K562 (cell line): Measurements from ENCODE around the gene CABP4.

Experiments used
- COPS2 ChIP-seq: fragments of 450-650 bp; conservative IDR thresholded peaks from 2 replicates; pipeline ENCODE4 v1.6.1; 2016; ENCODE audit warnings: mild to moderate bottlenecking, moderate library complexity
- HDAC2 ChIP-seq: fragments of 450-650 bp; IDR thresholded peaks from 2 replicates; pipeline ENCODE4 v1.6.1; 2016; ENCODE audit warnings: mild to moderate bottlenecking
- NFYB ChIP-seq: IDR thresholded peaks from 2 replicates; pipeline ENCODE4 v1.6.1; 2011; ENCODE audit warnings: mild to moderate bottlenecking, moderate library complexity; ENCODE audit not compliant: insufficient read length; ENCODE audit errors: extremely low read depth
- SETDB1 ChIP-seq: IDR thresholded peaks from one replicate; pipeline ENCODE4 v1.6.1; 2012; ENCODE audit warnings: low read length, control low read depth, inconsistent platforms
- SRSF7 ChIP-seq: fragments of 200-400 bp; formaldehyde crosslinking; optimal IDR thresholded peaks from 2 replicates; pipeline ENCODE3; 2017; ENCODE audit warnings: mild to moderate bottlenecking, low read depth, low read length
- TARDBP ChIP-seq: fragments of 450-650 bp; IDR thresholded peaks from 2 replicates; pipeline ENCODE4 v1.6.1; 2016
- ZNF282 ChIP-seq: sonication (generic); formaldehyde crosslinking; IDR thresholded peaks from 2 replicates; pipeline ENCODE4 v1.8.1; 2023; ENCODE audit warnings: missing genetic modification reagents
- TF ChIP-seq, protein P1 (sequence below): fragments of 250-450 bp; sonication (Bioruptor Pico); IDR thresholded peaks from 2 replicates; pipeline ENCODE4 v1.5.0; 2020; ENCODE audit warnings: mild to moderate bottlenecking
- TF ChIP-seq, protein P2 (sequence below): fragments of 250-450 bp; sonication (Bioruptor Pico); IDR thresholded peaks from 2 replicates; pipeline ENCODE4 v1.4.0; 2020
- TF ChIP-seq, protein P3 (sequence below): fragments of 450-650 bp; formaldehyde crosslinking; IDR thresholded peaks from 2 replicates; pipeline ENCODE4 v1.4.0; 2020; ENCODE audit warnings: mild to moderate bottlenecking, moderate library complexity
- TF ChIP-seq, protein P4 (sequence below): IDR thresholded peaks from 3 replicates; pipeline ENCODE4 v1.6.1; 2011; ENCODE audit warnings: borderline replicate concordance, mild to moderate bottlenecking, moderate library complexity; ENCODE audit not compliant: insufficient read length; ENCODE audit errors: extremely low read depth
- TF ChIP-seq, protein P5 (sequence below): sonication (generic); formaldehyde crosslinking; IDR thresholded peaks from 2 replicates; pipeline ENCODE4 v1.9.0; 2022; ENCODE audit warnings: mild to moderate bottlenecking, missing genetic modification reagents
- TF ChIP-seq, protein P6 (sequence below): sonication (generic); formaldehyde crosslinking; IDR thresholded peaks from 2 replicates; pipeline ENCODE4 v1.8.0; 2023; ENCODE audit warnings: missing genetic modification reagents, mild to moderate bottlenecking, borderline replicate concordance

DNA sequence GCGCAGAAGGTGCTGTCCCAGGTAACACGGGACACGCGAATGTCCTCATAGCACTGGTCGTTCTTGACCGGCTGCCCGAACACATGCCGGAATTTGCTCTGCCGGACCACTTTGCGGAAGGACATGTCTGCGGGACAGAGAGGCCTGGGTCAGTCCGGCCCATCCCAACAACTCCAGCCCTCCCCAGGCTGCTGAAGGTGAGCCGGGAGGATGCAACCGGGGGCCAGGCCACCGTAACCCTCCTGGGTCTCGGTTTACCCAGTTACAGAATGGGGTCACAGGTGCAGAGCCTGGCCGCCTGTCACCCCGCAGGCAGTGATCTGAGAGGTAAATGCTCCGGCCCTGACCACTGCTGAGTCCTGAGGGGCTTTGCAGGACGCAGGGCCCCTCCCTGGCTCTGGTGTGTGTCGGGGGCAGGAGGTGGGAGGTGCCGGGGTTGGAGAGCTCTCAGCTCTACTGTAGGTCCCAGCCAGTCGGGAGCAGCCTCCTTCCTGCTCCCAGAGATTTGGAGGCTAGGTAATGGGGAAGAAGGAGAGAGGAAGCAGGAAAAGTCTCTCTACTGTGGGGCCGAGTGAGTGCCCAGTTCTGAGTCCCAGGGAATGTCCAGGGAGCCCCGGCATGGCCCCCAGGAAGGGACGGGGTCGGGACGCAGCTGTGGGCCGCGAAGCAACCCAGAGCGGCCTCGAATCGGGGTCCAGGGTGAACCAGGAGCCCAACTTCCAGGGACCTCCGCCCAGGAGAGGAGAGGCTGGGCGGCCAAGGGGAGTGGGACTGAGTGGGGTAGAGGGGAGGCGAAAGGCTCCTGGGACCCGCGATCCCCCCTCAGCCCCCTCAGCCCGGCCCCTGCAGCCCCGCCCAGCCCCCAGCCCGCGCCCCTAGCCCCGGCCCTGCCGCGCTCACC lies 12.4 kb upstream of the CABP4 start:
- TF ChIP-seq COPS2 (no peak), ZNF282 (CRISPR knock-in tag) (no peak), SETDB1 (no peak), NFYB (no peak), TARDBP (no peak), SRSF7 (no peak), HDAC2 (no peak)
- TF ChIP-seq, protein P1, sequence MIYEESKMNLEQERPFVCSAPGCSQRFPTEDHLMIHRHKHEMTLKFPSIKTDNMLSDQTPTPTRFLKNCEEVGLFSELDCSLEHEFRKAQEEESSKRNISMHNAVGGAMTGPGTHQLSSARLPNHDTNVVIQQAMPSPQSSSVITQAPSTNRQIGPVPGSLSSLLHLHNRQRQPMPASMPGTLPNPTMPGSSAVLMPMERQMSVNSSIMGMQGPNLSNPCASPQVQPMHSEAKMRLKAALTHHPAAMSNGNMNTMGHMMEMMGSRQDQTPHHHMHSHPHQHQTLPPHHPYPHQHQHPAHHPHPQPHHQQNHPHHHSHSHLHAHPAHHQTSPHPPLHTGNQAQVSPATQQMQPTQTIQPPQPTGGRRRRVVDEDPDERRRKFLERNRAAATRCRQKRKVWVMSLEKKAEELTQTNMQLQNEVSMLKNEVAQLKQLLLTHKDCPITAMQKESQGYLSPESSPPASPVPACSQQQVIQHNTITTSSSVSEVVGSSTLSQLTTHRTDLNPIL (CRISPR knock-in tag), result no peak
- TF ChIP-seq, protein P2, sequence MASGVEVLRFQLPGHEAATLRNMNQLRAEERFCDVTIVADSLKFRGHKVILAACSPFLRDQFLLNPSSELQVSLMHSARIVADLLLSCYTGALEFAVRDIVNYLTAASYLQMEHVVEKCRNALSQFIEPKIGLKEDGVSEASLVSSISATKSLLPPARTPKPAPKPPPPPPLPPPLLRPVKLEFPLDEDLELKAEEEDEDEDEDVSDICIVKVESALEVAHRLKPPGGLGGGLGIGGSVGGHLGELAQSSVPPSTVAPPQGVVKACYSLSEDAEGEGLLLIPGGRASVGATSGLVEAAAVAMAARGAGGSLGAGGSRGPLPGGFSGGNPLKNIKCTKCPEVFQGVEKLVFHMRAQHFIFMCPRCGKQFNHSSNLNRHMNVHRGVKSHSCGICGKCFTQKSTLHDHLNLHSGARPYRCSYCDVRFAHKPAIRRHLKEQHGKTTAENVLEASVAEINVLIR (CRISPR knock-in tag), result no peak
- TF ChIP-seq, protein P3, sequence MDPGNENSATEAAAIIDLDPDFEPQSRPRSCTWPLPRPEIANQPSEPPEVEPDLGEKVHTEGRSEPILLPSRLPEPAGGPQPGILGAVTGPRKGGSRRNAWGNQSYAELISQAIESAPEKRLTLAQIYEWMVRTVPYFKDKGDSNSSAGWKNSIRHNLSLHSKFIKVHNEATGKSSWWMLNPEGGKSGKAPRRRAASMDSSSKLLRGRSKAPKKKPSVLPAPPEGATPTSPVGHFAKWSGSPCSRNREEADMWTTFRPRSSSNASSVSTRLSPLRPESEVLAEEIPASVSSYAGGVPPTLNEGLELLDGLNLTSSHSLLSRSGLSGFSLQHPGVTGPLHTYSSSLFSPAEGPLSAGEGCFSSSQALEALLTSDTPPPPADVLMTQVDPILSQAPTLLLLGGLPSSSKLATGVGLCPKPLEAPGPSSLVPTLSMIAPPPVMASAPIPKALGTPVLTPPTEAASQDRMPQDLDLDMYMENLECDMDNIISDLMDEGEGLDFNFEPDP (CRISPR knock-in tag), result no peak
- TF ChIP-seq, protein P4, sequence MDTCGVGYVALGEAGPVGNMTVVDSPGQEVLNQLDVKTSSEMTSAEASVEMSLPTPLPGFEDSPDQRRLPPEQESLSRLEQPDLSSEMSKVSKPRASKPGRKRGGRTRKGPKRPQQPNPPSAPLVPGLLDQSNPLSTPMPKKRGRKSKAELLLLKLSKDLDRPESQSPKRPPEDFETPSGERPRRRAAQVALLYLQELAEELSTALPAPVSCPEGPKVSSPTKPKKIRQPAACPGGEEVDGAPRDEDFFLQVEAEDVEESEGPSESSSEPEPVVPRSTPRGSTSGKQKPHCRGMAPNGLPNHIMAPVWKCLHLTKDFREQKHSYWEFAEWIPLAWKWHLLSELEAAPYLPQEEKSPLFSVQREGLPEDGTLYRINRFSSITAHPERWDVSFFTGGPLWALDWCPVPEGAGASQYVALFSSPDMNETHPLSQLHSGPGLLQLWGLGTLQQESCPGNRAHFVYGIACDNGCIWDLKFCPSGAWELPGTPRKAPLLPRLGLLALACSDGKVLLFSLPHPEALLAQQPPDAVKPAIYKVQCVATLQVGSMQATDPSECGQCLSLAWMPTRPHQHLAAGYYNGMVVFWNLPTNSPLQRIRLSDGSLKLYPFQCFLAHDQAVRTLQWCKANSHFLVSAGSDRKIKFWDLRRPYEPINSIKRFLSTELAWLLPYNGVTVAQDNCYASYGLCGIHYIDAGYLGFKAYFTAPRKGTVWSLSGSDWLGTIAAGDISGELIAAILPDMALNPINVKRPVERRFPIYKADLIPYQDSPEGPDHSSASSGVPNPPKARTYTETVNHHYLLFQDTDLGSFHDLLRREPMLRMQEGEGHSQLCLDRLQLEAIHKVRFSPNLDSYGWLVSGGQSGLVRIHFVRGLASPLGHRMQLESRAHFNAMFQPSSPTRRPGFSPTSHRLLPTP, result no peak
- TF ChIP-seq, protein P5, sequence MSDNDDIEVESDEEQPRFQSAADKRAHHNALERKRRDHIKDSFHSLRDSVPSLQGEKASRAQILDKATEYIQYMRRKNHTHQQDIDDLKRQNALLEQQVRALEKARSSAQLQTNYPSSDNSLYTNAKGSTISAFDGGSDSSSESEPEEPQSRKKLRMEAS (CRISPR knock-in tag), result no peak
- TF ChIP-seq, protein P6, sequence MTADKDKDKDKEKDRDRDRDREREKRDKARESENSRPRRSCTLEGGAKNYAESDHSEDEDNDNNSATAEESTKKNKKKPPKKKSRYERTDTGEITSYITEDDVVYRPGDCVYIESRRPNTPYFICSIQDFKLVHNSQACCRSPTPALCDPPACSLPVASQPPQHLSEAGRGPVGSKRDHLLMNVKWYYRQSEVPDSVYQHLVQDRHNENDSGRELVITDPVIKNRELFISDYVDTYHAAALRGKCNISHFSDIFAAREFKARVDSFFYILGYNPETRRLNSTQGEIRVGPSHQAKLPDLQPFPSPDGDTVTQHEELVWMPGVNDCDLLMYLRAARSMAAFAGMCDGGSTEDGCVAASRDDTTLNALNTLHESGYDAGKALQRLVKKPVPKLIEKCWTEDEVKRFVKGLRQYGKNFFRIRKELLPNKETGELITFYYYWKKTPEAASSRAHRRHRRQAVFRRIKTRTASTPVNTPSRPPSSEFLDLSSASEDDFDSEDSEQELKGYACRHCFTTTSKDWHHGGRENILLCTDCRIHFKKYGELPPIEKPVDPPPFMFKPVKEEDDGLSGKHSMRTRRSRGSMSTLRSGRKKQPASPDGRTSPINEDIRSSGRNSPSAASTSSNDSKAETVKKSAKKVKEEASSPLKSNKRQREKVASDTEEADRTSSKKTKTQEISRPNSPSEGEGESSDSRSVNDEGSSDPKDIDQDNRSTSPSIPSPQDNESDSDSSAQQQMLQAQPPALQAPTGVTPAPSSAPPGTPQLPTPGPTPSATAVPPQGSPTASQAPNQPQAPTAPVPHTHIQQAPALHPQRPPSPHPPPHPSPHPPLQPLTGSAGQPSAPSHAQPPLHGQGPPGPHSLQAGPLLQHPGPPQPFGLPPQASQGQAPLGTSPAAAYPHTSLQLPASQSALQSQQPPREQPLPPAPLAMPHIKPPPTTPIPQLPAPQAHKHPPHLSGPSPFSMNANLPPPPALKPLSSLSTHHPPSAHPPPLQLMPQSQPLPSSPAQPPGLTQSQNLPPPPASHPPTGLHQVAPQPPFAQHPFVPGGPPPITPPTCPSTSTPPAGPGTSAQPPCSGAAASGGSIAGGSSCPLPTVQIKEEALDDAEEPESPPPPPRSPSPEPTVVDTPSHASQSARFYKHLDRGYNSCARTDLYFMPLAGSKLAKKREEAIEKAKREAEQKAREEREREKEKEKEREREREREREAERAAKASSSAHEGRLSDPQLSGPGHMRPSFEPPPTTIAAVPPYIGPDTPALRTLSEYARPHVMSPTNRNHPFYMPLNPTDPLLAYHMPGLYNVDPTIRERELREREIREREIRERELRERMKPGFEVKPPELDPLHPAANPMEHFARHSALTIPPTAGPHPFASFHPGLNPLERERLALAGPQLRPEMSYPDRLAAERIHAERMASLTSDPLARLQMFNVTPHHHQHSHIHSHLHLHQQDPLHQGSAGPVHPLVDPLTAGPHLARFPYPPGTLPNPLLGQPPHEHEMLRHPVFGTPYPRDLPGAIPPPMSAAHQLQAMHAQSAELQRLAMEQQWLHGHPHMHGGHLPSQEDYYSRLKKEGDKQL (CRISPR knock-in tag), result no peak
